GM18526 (cell line): Measurements from ENCODE around the gene SND1.

ENCODE experiments used
- POLR2A ChIP-seq: IDR thresholded peaks from 3 replicates; pipeline ENCODE4 v1.6.1; 2011; ENCODE audit not compliant: insufficient read length; ENCODE audit errors: extremely low read depth

The SND1 gene

DNA sequence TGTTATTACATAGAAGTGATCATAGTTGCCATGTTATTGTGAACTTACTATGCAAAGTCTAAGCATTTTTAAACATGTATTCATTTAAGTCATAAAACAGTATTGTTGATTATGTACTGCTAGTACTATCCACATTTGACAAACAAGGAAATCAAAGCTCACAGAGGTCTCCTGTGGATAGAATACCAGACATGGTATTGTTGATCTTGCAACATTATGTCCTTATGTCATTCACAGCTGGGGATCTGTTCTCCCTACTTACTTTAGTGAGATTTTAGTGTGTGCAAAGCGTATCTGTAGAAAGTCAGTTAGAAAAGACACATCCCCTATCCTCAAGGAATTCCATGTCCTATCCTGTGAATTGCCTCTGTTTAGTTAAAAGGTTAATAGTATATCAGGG lies 106.1 kb downstream of the SND1 start:
- no peak for TF ChIP-seq POLR2A

GRCh38 chr7:127758845-127759244 lies 106.9 kb downstream of the SND1 start:
- no peak for TF ChIP-seq POLR2A

DNA sequence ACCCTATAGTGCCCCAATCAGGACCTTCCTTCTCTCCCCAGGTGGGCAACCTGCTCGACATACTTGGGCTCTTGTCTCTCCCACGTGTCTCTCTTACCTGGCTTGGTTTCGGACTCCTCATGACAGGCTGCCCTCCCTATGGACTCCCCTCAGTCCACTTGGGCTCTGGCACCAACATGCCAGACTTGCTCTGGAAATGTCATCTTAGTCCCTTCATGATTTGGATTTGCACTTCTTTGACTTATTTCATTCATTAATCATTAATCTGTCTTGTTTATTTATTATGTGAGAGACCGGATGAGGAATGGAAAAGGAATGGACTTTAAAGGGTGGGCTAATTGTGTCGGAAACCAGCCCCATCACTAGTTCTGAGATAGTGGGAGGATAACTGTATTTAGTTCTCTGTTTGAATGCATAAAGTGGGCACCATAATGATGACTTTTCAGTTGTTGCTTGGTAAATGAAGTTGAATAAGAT lies 108.0 kb downstream of the SND1 start:
- no peak for TF ChIP-seq POLR2A

- TF ChIP-seq POLR2A, result no peak
These were observed 108.5 kb downstream of the SND1 start for GRCh38 chr7:127760436-127761031.

- no peak for TF ChIP-seq POLR2A
These were observed 109.2 kb downstream of the SND1 start for GRCh38 chr7:127761196-127761595.

GRCh38 chr7:127764681-127765080 lies 112.7 kb downstream of the SND1 start:
- TF ChIP-seq POLR2A, result no peak

DNA sequence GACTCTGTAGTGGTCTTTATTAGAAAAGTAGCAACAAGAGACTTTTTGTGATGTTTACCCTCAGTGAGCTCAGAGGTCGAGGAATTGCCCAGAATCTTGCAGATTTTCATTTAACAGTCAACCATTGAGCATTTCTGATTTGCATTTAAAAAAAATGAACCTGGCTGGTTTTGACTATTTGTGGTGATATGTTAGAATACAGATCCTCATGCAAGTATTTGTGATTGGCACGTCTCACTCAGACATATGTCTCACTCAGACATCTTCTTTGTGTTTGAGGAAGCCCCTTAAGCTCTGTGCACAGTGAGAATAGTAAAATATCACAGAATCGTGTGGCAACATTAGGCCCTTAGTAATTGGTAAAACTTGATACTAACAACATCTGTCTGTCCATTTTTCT lies 113.2 kb downstream of the SND1 start:
- no peak for TF ChIP-seq POLR2A

GRCh38 chr7:127766831-127767459 lies 115.0 kb downstream of the SND1 start:
- TF ChIP-seq POLR2A, result no peak

GRCh38 chr7:127768241-127768640 lies 116.2 kb downstream of the SND1 start:
- no peak for TF ChIP-seq POLR2A

DNA sequence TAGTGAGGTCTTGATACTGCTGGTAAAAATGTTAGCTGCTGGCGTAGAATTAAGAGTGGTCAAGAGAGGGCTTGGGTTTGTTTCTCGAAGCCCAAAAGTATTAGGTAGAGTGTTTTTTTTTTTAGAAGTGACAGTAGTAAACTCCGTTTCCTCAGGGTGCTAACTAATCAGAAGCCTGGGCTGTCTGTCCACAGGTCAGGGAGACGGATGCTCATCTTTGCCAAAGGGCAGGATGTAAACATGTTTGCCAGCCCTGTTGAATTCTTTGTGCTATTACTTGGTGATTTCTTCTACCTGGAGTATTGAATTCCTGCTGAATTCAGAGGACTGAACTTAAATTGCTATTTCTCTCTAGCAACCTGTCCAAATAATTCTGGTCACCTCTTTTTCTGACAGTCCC lies 117.1 kb downstream of the SND1 start:
- no peak for TF ChIP-seq POLR2A

DNA sequence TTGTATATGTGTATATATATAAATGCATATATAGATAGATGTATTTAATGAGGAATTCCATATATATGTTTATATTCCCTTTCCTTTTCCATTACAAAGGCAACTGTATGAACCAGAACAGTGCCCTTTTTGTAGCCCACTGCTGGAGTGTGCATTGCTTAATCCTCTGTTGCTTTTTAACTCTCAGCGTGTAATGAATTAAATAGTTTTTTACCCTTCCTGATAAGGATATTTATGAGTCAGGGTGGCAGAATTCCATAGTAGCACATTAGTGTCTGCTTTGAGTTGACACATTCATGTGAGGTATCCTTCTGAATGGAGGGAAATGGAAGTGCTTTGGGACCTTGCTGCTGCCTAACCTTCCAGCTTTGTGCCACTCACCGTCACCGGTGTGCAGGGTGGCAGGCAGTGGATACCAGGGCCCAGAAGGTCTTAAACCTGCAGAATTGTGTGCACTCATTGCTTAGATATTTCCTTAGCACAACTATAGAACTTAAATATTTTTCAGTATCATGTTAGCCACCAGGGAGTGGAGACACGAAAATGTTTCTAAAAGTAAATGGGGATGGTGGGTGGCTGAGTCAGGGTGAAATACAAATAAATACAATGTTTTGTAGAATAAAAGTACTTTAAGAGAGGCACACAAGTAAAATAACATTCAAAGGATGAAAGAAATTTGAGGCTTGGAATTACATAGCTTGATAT lies 117.9 kb downstream of the SND1 start:
- TF ChIP-seq POLR2A, result no peak

DNA sequence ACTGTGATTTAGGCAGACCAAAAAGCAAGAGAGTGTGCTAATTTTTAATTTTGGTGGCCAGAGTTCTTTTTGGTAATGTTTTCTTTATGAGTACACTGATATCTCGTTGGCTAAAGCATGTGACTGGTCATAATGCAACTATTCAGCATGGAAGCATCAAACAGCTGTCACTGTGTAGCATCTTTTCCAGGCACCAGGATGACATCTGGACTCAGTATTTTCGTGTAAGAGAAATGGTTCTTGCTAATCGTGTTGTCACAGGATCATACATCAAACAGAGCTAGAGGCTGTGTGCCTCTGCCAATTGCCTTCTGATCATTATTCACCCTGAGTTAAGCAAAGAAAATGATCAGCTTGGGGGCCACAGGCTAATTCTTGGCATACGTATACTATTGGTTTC lies 118.9 kb downstream of the SND1 start:
- TF ChIP-seq POLR2A, result no peak

DNA sequence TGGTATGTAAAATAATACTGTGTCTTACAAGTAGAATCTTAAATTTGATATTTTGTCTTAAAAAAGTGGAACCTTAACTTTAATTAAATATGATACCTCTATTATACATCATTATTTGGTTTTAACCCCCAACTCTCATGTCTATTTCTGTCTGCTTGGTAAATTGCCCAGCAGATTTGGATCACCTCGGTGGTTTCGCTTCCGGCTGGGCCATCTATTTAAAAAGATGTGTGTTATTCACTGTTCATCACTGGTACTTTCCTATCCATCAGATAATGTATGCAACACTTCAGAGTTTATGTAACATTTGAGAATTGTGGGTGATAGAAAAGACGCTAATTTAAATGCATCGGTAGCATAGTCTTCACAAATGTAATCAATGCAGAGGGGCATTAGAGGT lies 119.7 kb downstream of the SND1 start:
- no peak for TF ChIP-seq POLR2A

DNA sequence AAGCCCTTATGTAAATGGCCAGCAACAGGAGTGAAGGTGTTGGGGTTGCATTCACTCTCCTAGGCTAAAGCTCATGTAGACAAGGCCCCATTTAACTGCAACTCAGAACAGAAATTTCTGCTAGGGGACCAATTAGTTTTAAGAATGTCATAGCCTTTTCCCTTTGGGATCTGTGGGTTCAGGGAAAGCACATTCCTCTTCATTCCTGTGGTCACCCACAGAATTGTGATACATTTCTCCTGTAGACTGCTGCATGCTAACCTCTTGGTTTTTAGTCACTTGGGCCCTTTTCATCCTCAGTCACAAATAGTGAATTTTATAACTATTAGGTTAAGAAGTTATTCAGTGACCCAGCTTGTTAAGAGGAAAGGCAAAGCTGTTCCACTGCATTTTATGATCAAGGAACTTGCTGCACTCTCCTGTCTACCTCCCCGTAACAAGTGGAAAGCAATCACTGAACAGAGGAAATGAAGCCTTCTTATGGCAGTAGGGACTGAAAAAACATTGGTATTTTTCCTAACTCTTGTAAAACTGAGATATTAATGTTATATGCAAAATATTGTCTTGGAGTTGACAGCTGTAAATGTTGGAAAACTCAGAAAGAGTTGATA lies 124.9 kb downstream of the SND1 start:
- no peak for TF ChIP-seq POLR2A

GRCh38 chr7:127780489-127780888 lies 128.5 kb downstream of the SND1 start:
- TF ChIP-seq POLR2A, result no peak

- TF ChIP-seq POLR2A, result no peak
These were observed 129.1 kb downstream of the SND1 start for GRCh38 chr7:127781081-127781480.

GRCh38 chr7:127782075-127782474 lies 130.1 kb downstream of the SND1 start:
- TF ChIP-seq POLR2A, result no peak
